T-helper 9 cell (primary cell): Measurements from ENCODE around the gene FAM98A.

Source experiments
- DNase-seq: peaks from one replicate; pipeline ENCODE4 v3.0.0-alpha.2; 2020

The FAM98A gene

GRCh38 chr2:33595385-33595784, 3.7 kb downstream of the FAM98A start:
- DNase-seq, result no peak

GRCh38 chr2:33589444-33589843, 9.7 kb downstream of the FAM98A start:
- no peak for DNase-seq

DNA sequence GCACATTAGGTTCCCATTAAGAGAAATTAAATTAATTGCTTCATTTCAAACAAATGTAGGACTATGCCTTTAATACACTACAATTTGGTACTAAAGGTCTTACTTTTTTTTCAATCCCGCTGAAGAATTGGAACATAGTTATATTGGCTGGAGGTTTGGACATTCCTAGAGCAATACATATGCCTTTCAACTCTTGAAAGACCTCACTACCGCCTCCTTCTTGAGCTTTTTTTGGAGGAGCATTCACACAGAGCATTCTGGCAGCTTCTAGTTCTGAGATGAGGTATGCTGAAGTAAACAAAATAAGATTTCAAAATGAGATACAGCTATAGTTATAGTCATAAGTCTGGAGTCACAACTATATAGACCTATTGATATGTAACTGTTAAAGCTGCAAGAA, 10.9 kb downstream of the FAM98A start:
- DNase-seq, result no peak

DNA sequence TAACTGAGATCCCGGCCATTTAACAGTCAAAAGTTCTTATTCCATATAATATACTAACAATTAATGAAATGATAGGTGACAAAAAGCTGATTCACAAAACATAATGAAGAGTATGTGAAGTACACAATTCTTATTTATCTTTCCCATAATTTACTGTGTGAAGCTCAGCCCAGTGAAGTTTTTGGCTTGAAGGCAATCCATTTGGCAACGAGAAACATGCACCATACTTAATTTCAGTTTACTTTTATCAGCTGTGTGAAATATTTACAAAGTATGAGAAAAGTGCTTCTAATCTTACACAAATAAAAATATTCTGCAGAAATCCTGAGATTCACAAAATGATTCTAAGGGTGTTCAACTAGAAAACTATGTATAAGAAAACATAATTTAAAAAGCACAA, 12.3 kb downstream of the FAM98A start:
- DNase-seq, result no peak

GRCh38 chr2:33583194-33583938, 15.7 kb downstream of the FAM98A start:
- peak; percentile 8 for DNase-seq

- no peak for DNase-seq
Observed at GRCh38 chr2:33581872-33582271, 17.2 kb downstream of the FAM98A start.

GRCh38 chr2:33579227-33579626, 19.9 kb downstream of the FAM98A start:
- DNase-seq, result no peak

GRCh38 chr2:33577668-33578067, 21.4 kb downstream of the FAM98A start:
- no peak for DNase-seq

DNA sequence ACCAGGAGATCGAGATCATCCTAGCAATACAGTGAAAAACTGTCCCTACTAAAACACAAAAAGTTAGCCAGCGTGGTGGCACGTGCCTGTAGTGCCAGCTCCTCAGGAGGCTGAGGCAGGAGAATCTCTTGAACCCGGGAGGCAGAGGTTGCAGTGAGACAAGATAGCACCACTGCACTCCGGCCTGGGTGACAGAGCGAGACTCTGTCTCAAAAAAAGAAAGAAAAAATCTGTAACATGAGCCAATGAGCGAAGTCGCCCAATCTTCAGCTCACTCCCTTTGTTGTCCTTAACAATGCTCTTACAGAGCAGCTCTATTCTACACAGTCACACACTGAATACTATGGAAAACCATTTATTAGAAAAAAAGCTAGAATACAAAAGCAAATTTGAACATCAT, 22.0 kb downstream of the FAM98A start:
- no peak for DNase-seq

- no peak for DNase-seq
Observed at GRCh38 chr2:33573657-33574056, 25.4 kb downstream of the FAM98A start.

GRCh38 chr2:33570681-33571080, 28.4 kb downstream of the FAM98A start:
- no peak for DNase-seq

GRCh38 chr2:33561872-33562271, 37.2 kb downstream of the FAM98A start:
- no peak for DNase-seq

DNA sequence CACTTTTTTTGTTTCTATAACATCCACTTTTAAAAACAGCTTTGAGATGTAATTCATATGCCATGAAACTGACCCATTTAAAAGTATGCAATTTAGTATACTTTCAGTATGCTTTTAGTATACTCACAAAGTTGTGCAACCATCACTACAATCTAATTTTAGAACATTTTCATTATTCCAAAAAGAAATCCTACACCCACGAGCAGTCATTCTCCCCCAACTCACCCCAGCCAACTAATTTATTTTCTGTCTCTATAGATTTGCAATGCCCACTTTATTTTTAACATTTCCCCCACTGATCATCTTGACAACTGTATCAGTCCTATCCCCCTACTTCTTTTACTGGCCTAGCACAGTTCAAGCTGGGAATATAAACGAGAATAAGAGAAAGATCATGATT, 39.1 kb downstream of the FAM98A start:
- DNase-seq, result no peak

- no peak for DNase-seq
Observed at GRCh38 chr2:33559328-33559727, 39.8 kb downstream of the FAM98A start.

GRCh38 chr2:33555681-33556080, 43.4 kb downstream of the FAM98A start:
- no peak for DNase-seq

DNA sequence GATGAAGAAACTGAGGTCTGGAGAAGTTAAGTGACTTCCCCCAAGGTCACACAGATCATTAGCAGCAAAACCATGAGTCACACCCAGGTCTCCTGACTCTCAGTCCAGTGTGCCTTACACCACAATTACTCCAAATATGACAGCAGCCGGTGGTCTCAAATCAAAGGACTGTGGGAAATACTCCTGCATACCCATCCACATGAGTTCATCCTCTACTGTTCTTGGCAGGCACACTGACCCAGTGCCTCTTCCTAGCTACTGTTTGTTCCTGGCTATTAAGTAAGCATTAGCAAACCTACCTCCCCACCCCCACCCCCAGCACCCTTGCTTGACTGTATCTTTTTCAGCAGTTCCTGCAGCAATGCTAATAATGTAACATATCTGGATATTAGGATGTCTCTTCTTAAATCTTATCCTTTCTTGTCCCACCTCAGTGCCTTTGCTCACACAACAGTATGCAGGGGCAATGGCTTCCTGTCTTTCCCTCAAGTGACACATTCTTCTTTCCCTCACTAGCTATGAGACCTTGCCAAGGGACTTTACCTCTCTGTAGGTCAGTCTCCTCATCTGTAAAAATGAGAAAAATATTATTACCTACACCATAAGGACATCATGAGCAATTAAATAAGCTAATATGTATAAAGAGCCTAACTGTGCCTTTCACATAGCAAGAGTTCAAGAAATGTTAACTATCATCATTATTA, 46.2 kb downstream of the FAM98A start:
- DNase-seq, result no peak

GRCh38 chr2:33550206-33550605, 48.9 kb downstream of the FAM98A start:
- DNase-seq, result no peak

DNA sequence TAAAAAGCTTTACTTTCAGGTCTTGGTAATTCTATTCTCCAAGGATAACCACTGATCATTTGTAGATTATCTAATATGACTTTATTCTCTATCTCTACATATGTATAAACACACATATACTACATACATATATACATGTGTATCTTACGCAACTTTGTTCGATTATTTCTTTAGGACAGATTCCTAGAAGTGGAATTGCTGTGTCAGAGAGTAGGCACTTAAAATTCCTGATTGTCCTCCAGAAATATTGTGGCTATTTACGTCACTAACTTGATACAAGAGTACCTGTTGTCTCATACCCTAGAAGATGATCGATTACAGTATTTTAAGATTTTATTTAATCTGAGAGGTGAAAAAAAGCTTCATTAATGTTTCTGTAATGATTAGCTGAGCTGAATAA, 57.9 kb downstream of the FAM98A start:
- no peak for DNase-seq

GRCh38 chr2:33535421-33535820, 63.7 kb downstream of the FAM98A start:
- DNase-seq, result no peak
